HG02943 (cell line): ENCODE results near the gene RARB.

ENCODE experiments used
- ATAC-seq: cut with Tn5 transposase; IDR thresholded peaks from one replicate; pipeline ENCODE4 v1.9.1; 2021; ENCODE audit warnings: mild to moderate bottlenecking, low read depth, moderate library complexity; ENCODE audit not compliant: unreplicated experiment

Gene RARB

DNA sequence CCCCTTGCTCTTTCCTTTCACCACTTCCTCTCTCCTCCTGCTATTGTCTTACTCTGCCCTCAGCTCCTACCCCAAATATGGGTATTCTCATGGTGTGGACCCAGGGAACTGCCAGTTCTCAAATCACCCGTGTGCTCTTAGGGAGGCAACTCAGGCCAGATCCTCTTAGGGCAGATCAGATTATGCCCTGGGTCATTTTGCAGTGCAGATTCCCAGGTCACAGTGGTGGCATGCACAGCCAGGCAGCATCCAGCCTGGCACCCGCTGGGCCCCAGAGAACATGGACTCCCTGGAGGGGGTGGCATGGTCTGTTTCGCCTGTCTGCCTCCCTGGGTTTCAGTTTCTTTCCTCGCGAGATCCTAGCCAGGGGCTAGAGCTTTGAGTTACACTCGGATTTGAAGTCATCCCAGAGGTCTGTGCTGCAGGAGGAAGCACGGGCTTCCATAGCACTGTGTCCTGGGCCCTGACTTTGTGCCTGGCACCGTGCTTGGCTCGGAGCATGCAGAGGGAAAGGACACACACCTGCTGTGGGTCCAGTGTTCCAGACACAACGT is 140.5 kb downstream of the RARB start:
- ATAC-seq, result no peak

- no peak for ATAC-seq
Measured at GRCh38 chr3:25571285-25571684, 143.2 kb downstream of the RARB start.

GRCh38 chr3:25572336-25572735 is 144.3 kb downstream of the RARB start:
- no peak for ATAC-seq

GRCh38 chr3:25572919-25573385 is 144.9 kb downstream of the RARB start:
- ATAC-seq, result no peak

DNA sequence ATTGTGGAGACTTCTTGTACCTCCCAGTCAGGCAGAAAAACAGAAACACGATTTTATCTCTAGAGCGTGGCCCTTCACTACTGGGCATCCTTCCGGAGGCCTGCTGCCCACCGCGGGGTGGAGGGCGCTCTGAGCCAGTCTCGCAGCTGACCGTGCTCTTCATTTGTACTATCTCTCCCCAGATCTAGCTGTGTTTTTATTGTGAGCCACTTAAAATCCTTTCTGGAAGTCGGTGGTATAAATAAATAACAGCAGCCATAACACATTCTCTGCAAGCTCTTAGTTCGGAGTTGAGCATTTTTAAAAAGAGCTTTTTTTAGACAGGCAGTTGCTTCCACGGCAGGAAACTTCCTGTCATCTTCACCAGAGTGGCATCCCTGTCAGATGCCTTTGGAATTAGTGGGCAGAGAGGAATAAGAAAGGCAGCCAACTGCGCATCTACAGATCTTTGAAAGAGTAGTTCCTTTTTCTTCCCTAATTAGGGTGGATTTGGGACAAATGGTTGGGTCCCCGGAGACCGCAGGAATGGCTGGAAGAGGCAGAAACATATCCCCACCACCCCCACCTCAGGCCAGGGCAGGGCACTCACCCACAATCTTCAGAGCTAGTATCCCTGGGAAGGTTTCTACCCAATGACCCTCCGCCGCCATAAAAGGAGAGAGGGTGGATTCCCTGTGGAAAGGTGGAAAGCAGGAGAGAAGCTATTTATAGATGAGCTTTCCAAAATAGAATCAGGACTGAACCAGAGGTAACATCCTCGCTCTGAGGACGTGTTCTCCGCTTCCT is 145.5 kb downstream of the RARB start:
- no peak for ATAC-seq

GRCh38 chr3:25574172-25574765 is 146.2 kb downstream of the RARB start:
- no peak for ATAC-seq

GRCh38 chr3:25575001-25575400 is 146.9 kb downstream of the RARB start:
- ATAC-seq, result no peak

GRCh38 chr3:25576146-25576545 is 148.1 kb downstream of the RARB start:
- no peak for ATAC-seq

- ATAC-seq, result no peak
Measured at GRCh38 chr3:25576831-25577454, 148.9 kb downstream of the RARB start.

DNA sequence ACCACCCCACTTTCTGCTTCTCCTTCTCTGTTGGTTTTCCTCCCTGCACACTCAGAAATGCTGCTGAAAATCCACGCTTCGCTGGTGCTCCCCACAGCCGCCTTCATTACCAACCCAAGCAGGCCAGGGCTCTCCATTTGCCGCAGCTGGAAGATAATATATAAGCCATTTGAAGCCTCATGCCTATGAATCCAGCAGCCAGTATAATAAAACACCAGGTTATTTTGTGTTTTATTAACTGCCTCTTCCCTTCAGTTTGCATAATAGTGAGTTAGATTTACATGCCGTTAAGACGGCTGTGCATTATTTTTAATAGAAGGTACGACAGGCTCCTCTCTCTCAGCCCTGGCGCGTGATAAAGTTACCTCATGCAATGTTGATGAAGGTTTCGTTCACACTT is 150.0 kb downstream of the RARB start:
- no peak for ATAC-seq

DNA sequence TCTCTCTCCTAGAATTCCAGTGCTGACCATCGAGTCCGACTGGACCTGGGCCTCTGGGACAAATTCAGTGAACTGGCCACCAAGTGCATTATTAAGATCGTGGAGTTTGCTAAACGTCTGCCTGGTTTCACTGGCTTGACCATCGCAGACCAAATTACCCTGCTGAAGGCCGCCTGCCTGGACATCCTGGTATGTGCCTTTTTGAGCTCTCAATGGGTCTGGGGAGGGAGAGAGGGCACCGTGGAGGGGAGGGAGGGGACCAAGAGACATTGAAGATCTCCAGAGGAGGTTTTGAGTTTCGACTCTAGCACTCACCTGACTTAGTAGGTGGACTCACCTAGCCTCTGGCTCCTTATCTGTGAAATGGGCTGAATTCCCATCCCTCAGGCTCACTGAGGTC is 152.5 kb downstream of the RARB start:
- ATAC-seq, result no peak

DNA sequence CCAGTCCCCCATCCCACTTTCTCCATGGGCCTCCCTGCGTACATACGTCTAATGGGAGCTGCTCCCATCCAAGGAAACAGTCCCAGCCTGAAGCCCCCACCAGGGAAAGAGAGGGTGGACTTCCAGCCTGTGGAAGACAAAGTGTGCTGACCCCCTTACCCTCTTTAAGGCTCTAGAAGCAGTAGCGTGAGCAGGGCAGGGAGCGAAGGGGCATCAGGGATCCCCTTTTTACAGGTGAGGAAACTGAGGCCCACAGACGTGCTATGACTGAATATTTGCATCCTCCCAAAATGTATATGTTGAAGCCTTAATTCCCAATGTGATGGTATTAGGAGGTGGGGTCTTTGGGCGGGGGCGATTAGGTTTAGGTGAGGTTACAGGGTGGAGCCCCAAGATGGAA is 153.3 kb downstream of the RARB start:
- no peak for ATAC-seq

GRCh38 chr3:25581823-25582222 is 153.8 kb downstream of the RARB start:
- ATAC-seq, result no peak

DNA sequence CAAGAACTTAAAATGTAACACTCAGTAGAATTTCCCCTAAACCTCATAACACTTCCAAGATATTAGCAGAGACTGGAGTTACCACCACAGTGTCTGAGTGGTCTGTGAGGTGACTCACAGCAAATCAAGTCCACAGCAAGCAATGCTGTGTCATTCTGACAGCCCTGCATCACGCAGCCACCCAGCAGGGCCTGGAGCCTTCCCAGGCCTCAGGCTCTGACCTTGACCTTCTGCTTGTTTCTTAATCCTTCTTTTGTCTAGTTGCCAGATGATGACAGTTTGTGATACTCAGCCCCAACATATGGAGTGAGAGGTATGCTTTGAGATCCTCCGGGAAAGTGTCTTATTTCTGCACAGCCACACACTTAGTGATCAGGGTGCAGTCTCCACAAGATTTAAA is 154.2 kb downstream of the RARB start:
- no peak for ATAC-seq

DNA sequence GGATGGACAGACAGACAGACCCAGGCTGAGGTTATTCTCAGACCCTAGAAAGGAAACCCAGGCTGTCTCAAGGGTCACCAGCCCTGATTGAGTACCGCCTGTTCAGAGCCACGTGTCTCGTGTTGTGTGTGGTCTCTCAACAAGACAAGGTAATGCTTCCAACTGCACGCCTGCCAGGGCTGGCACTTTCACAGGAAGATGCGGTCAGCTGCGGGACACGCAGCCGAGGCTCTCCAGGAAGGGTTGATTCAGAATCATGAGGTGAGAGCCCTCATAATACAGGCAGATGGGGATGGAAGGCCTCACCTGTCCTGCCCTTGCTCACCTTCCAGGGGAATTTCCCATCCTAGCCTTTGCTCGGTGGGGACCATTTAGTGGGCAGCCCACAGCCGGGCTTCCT is 155.3 kb downstream of the RARB start:
- ATAC-seq, result no peak

- ATAC-seq, result no peak
Measured at GRCh38 chr3:25584011-25584789, 156.1 kb downstream of the RARB start.

DNA sequence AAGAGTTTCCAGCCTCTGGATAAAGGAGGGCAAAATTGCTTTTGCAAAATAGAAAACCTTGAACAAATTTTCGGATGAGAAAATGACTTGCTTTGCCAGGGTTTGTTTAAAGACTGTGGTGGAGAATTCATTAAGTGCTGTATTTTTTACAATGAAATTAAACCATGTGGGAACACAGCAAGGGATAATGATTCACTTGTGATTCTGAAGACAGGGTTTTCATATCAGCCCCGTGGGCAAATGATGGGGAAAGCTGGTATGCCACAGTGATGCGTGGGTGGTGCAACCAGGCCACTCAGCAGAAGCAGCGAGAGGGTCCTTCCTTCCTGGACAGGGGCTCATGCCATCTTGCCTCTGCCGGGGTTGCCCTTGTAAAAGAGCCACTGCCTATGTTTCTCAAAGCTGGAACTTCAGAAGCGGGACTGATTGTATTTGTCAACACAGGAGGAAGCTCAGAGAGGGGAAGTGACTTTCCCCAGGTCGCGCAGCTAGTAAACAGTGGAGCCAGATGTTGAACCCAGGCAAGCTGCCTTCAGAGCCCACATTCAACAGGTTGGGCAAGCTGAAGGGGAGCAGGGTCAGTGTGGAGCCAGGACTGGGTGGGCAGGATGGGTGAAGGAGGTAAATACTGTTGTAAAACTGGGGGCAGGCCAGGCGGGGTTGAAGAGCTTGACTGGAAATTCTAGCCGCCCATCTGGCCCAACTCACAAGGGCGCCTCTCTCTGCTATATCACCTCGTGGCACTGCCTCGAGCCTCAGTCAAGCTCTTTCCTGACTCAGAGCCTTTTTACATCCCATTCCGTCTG is 157.5 kb downstream of the RARB start:
- ATAC-seq, result no peak

GRCh38 chr3:25586167-25586505 is 158.1 kb downstream of the RARB start:
- no peak for ATAC-seq

GRCh38 chr3:25586553-25586952 is 158.5 kb downstream of the RARB start:
- no peak for ATAC-seq

- ATAC-seq, result no peak
Measured at GRCh38 chr3:25587094-25587493, 159.0 kb downstream of the RARB start.
